Peyer's patch (tissue), 4 donors: ENCODE results near the gene FBXO41.

ENCODE experiments used
- POLR2A ChIP-seq, 2 donors: fragments of 450-650 bp; IDR thresholded peaks; one replicate each; pipeline ENCODE4 v1.5.1; 2017; ENCODE audit warnings: antibody characterized with exemption in 2 of 2, mild to moderate bottlenecking in 2 of 2, moderate library complexity in 2 of 2
- TF ChIP-seq, protein P1 (sequence below), 6 experiments: fragments of 450-650 bp in 4 of 6; fragments of 200-600 bp in 2 of 6; sonication (generic) in 1 of 6; IDR thresholded peaks; one replicate each; pipeline ENCODE4 v1.5.1; 2017 to 2019; ENCODE audit warnings: antibody characterized with exemption in 6 of 6, mild to moderate bottlenecking in 3 of 6, moderate library complexity in 1 of 6

GRCh38 chr2:73254343-73255006, 29.8 kb downstream of the FBXO41 start:
- TF ChIP-seq, protein P1, sequence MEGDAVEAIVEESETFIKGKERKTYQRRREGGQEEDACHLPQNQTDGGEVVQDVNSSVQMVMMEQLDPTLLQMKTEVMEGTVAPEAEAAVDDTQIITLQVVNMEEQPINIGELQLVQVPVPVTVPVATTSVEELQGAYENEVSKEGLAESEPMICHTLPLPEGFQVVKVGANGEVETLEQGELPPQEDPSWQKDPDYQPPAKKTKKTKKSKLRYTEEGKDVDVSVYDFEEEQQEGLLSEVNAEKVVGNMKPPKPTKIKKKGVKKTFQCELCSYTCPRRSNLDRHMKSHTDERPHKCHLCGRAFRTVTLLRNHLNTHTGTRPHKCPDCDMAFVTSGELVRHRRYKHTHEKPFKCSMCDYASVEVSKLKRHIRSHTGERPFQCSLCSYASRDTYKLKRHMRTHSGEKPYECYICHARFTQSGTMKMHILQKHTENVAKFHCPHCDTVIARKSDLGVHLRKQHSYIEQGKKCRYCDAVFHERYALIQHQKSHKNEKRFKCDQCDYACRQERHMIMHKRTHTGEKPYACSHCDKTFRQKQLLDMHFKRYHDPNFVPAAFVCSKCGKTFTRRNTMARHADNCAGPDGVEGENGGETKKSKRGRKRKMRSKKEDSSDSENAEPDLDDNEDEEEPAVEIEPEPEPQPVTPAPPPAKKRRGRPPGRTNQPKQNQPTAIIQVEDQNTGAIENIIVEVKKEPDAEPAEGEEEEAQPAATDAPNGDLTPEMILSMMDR (IDR thresholded peaks at IDR 0.05): no peak
- TF ChIP-seq POLR2A (IDR thresholded peaks at IDR 0.05): no peak
